Neural cell (in vitro differentiated cells): Measurements from ENCODE around the gene TIAM2. TPM values are rescaled to one million over a fixed set of nuclear protein-coding genes. Genes with fewer than 3 reads are reported as not detected.

Source experiments
- H2AFZ ChIP-seq: fragments of 200-600, 300-800 bp; sonication (generic), shearing (Covaris generic); 2 replicates; pipeline ENCODE4 v1.6.0; 2014; ENCODE audit warnings: low read depth, mild to moderate bottlenecking, antibody characterized with exemption, low read length, moderate library complexity
- H3F3A ChIP-seq: fragments of 200-600 bp; shearing (Covaris generic); 2 replicates; pipeline ENCODE4 v1.6.1; 2016; ENCODE audit warnings: mild to moderate bottlenecking, moderate library complexity, mixed read lengths, antibody characterized with exemption, low read length; ENCODE audit not compliant: insufficient read depth, poor library complexity, severe bottlenecking
- H3K27ac ChIP-seq: fragments of 200-600, 300-800 bp; sonication (generic), shearing (Covaris generic); 2 replicates; pipeline ENCODE4 v1.5.1; 2014; ENCODE audit warnings: mild to moderate bottlenecking, low read length, moderate library complexity
- H3K27me3 ChIP-seq: fragments of 300-800, 200-600 bp; sonication (generic), shearing (Covaris generic); 2 replicates; pipeline ENCODE4 v1.6.0; 2014; ENCODE audit warnings: mild to moderate bottlenecking, low read depth, low read length, moderate library complexity; ENCODE audit not compliant: insufficient read depth
- H3K36me3 ChIP-seq: fragments of 300-800, 200-600 bp; sonication (generic), shearing (Covaris generic); 2 replicates; pipeline ENCODE4 v1.5.1; 2014; ENCODE audit warnings: mild to moderate bottlenecking, antibody characterized with exemption, low read length, moderate library complexity; ENCODE audit not compliant: insufficient read depth
- H3K4me2 ChIP-seq: fragments of 300-800, 200-600 bp; sonication (generic), shearing (Covaris generic); 2 replicates; pipeline ENCODE4 v1.6.0; 2014; ENCODE audit warnings: mild to moderate bottlenecking, low read length
- H3K4me3 ChIP-seq: fragments of 300-800, 200-600 bp; sonication (generic), shearing (Covaris generic); 2 replicates; pipeline ENCODE4 v1.5.1; 2014; ENCODE audit warnings: mild to moderate bottlenecking, low read length, moderate library complexity
- H3K79me2 ChIP-seq: fragments of 200-600 bp; shearing (Covaris generic); replicated peaks from 2 replicates; pipeline ENCODE4 v1.6.0; 2014; ENCODE audit warnings: mild to moderate bottlenecking, low read length, moderate library complexity; ENCODE audit not compliant: insufficient read depth
- H3K9ac ChIP-seq: fragments of 300-800, 200-600 bp; sonication (generic), shearing (Covaris generic); 2 replicates; pipeline ENCODE4 v1.6.1; 2016; ENCODE audit warnings: mild to moderate bottlenecking, low read length, mixed read lengths
- H3K9me2 ChIP-seq: fragments of 200-600 bp; shearing (Covaris generic); 2 replicates; pipeline ENCODE4 v1.6.1; 2016; ENCODE audit warnings: mild to moderate bottlenecking, low read length, mixed read lengths; ENCODE audit not compliant: insufficient read depth
- H3K9me3 ChIP-seq: fragments of 200-600, 300-800 bp; sonication (generic), shearing (Covaris generic); 2 replicates; pipeline ENCODE4 v1.6.1; 2016; ENCODE audit warnings: mild to moderate bottlenecking, mixed run types, low read length, moderate library complexity, mixed read lengths
- H4K20me1 ChIP-seq: fragments of 200-600 bp; shearing (Covaris generic); 2 replicates; pipeline ENCODE4 v1.6.1; 2016; ENCODE audit warnings: mild to moderate bottlenecking, mixed run types; ENCODE audit not compliant: insufficient read depth
- CTCF ChIP-seq: fragments of 450-650 bp; IDR thresholded peaks from 2 replicates; pipeline ENCODE4 v1.5.1; 2014; ENCODE audit warnings: antibody characterized with exemption, mild to moderate bottlenecking, moderate library complexity; ENCODE audit not compliant: poor library complexity, severe bottlenecking
- EP300 ChIP-seq: fragments of 450-650 bp; conservative IDR thresholded peaks from 2 replicates; pipeline ENCODE4 v1.6.1; 2014; ENCODE audit warnings: antibody characterized with exemption, mild to moderate bottlenecking, moderate library complexity; ENCODE audit not compliant: poor library complexity, severe bottlenecking
- EZH2 ChIP-seq: fragments of 200-600, 300-800 bp; shearing (Covaris generic), sonication (generic); IDR thresholded peaks from 2 replicates; pipeline ENCODE4 v1.6.1; 2014; ENCODE audit warnings: antibody characterized with exemption, low read length, borderline replicate concordance, mild to moderate bottlenecking; ENCODE audit not compliant: insufficient read depth, poor library complexity, severe bottlenecking
- MXI1 ChIP-seq: fragments of 450-650 bp; conservative IDR thresholded peaks from 2 replicates; pipeline ENCODE4 v1.6.1; 2014; ENCODE audit warnings: antibody characterized with exemption, mild to moderate bottlenecking; ENCODE audit not compliant: poor library complexity, severe bottlenecking
- POLR2AphosphoS5 ChIP-seq: IDR thresholded peaks from 2 replicates; pipeline ENCODE4 v1.6.1; 2012
- RAD21 ChIP-seq: fragments of 450-650 bp; conservative IDR thresholded peaks from 2 replicates; pipeline ENCODE4 v1.6.1; 2014; ENCODE audit warnings: antibody characterized with exemption, mild to moderate bottlenecking, moderate library complexity
- REST ChIP-seq: IDR thresholded peaks from 2 replicates; pipeline ENCODE4 v1.6.1; 2012; ENCODE audit warnings: borderline replicate concordance
- SMC3 ChIP-seq: fragments of 450-650 bp; conservative IDR thresholded peaks from 2 replicates; pipeline ENCODE4 v1.6.1; 2014; ENCODE audit warnings: antibody characterized with exemption, mild to moderate bottlenecking, moderate library complexity; ENCODE audit not compliant: poor library complexity
- TAF1 ChIP-seq: IDR thresholded peaks from 2 replicates; pipeline ENCODE4 v1.6.1; 2012; ENCODE audit warnings: low read depth
- polyA plus RNA-seq: library from polyadenylated mRNA; depleted of rRNA; stranded (reverse); fragments of >200 nt; gene quantifications from 2 replicates; pipeline ENCODE4 v1.2.3, GENCODE V29; 2014

TIAM2 gene
- polyA plus RNA-seq, 1 donor from 2014 or later = 73.3 TPM

- no peak overlapping the region for H3K4me2 ChIP-seq
- H2AFZ ChIP-seq = no peak overlapping the region
- H3K9me2 ChIP-seq = no peaks in the 10 kb centered on the region
- no peak overlapping the region for H3K4me3 ChIP-seq
- no peaks in the 10 kb centered on the region for H3K27me3 ChIP-seq
- H4K20me1 ChIP-seq = no peaks in the 10 kb centered on the region
- H3K79me2 ChIP-seq = no peaks in the 10 kb centered on the region
- no peak overlapping the region for H3K9ac ChIP-seq
- H3K36me3 ChIP-seq = no peaks in the 10 kb centered on the region
- H3K27ac ChIP-seq = no peak overlapping the region
- H3K9me3 ChIP-seq = no peaks in the 10 kb centered on the region
- H3F3A ChIP-seq = no peaks in the 10 kb centered on the region
- TF ChIP-seq EZH2 (no peak), EP300 (no peak), RAD21 (no peak), CTCF (no peak), TAF1 (no peak), POLR2AphosphoS5 (no peak), MXI1 (no peak), REST (no peak), SMC3 (no peak)
Observed at GRCh38 chr6:154974485-154975149, 20.5 kb upstream of the TIAM2 start.

GRCh38 chr6:154977588-154977987 lies 17.5 kb upstream of the TIAM2 start:
- Histone ChIP-seq H3K4me2 (no peak overlapping the region), H3K27me3 (no peaks in the 10 kb centered on the region), H3K9me3 (no peaks in the 10 kb centered on the region), H4K20me1 (no peaks in the 10 kb centered on the region), H3K79me2 (no peaks in the 10 kb centered on the region), H3K9ac (no peak overlapping the region), H3K4me3 (no peak overlapping the region), H3K27ac (no peak overlapping the region), H3F3A (no peaks in the 10 kb centered on the region), H3K9me2 (no peaks in the 10 kb centered on the region), H3K36me3 (no peaks in the 10 kb centered on the region), H2AFZ (no peak overlapping the region)
- TF ChIP-seq SMC3 (no peak), EZH2 (no peak)
